IPS-11a (cell line): ENCODE measurements around the gene NCAPD3.

Experiments
- H3K4me3 ChIP-seq: one replicate; pipeline ENCODE4 v1.5.1; 2013; ENCODE audit warnings: low read depth, low read length, control low read depth

NCAPD3 gene

DNA sequence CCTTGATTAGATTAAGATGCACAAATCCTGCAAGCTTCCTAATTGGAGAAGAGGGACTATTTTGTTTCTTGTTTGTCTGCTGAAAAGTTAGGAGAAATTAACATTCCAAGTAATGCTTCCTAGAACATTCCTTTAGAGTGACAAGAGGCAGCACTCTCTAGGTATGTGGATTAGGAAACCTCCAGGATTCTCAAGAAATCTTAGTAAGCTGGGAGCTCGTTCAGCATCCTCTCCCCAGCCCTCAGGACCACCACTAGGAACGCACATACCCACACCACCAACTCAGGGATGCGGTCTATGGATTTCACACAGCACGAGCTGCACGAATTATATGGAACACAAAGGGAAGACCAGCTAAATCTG, 52.9 kb downstream of the NCAPD3 start:
- H3K4me3 ChIP-seq: no peak overlapping the region

DNA sequence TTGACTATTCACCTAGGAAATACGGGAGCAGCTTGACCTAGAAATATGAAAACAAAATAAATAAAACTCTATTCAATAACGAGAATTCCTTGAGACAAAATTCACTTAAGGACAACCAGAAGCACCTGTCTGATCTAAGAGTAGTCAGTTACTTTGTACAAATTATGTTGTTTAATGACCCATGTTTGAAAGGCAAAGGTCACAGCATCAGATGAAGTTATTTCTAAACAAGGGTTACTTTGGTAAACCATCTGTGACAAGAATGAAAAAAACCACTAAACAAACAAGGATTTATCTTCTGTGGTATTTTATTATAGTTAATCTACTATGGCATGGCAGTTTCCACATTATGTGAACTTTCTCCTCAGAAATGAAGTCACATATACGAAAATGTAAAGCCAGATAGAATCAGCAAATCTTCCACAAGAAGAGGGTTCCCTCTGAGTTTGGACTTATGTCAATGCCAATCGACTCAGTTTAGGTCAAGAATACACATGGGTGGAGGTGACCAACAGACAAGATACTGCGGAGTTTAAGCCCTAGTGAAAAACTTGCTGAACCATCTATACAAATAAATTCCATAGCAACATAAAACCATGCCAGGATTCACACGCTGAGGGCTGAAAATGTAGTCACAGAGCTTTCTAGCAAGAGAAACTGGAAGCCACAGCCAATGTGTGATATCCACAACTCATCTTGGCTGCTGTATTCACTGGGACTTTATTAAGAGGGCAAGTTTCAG, 53.4 kb downstream of the NCAPD3 start:
- no peak overlapping the region for H3K4me3 ChIP-seq

DNA sequence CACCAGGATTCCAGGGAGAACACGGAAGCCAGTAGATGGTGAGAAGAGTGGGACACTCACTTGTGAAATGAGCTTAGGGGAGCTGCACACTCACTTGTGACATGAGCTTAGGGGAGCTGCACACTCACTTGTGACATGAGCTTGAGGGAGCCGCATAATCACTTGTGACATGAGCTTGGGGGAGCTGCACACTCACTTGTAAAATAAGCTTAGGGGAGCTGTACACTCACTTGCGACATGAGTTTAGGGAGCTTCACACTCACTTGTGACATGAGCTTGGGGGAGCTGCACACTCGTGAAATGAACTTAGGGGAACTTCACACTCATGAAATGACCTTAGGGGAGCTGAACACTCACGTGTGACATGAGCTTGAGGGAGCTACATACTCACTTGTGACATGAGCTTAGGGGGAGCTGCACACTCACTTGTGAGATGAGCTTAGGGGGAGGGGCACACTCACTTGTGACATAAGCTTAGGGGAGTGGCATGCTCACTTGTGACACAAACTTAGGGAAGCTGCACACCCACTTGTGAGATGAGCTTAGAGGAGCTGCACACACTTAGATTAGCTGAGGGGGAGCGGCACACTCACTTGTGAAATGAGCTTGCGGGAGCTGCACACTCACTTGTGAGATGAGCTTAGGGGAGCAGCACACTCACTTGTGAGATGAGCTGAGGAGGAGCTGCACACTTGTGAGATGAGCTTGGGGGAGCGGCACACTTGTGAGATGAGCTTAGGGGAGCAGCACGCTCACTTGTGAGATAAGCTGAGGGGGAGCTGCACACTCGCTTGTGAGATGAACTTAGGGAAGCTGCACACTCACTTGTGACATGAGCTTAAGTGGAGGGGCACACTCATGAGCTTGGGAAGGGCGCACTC, 59.0 kb downstream of the NCAPD3 start:
- no peak overlapping the region for H3K4me3 ChIP-seq

DNA sequence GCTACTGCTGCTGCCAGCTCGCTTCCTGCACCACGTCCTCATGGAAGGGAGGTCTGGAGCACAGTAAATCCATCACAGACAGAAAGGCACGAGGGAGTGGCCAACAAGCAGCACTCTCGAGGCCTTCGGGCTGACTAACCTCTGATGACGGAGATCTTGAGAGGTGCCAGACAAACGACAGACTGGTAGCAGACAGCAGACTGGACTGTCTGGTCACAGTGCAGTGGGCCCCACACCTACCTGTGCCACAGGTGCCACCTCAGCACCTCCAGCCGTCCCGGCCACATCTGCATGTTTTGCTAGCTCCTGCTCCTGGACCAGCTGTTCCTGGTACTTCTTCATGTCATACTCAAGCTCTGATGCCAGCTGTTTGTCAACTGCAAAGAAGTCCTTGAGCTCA, 64.1 kb downstream of the NCAPD3 start:
- no peak overlapping the region for H3K4me3 ChIP-seq

DNA sequence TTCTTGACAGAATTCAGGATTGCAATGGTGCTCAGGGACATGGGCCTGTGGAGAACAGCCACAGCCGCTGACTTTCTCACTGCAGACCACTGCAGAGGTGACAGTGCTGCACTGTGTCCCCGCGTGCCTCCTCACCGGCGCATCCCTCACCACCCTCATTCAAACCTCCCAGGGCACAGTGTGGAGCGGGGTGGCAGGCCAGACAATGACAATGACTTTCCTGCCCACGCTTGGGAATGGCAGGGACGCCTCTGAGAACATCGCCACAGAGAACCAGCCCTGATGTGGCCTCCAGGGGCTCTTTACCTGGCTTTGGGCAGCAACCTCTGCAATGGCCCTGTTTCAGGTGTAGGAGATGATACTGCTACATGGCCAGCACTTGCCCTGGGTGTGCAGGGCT, 65.7 kb downstream of the NCAPD3 start:
- H3K4me3 ChIP-seq: no peak overlapping the region

DNA sequence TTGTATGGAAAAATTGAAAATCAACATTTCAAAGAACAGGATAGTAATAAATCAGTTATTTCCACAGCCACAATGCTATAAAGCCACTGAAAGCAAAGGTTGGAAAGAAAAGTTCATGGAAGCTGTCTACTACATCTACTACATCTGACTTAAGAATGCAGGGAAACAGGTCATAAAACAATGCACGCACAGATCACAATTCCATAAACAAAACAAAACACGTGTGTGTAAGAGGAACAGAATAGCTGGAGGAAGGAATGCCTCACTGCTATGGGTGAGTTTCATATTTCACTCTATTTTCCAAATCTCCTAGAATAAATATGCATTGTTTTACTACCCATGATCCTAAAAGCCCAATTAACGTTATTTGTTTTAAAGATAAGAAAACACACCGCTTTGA, 66.3 kb downstream of the NCAPD3 start:
- H3K4me3 ChIP-seq: no peak overlapping the region

DNA sequence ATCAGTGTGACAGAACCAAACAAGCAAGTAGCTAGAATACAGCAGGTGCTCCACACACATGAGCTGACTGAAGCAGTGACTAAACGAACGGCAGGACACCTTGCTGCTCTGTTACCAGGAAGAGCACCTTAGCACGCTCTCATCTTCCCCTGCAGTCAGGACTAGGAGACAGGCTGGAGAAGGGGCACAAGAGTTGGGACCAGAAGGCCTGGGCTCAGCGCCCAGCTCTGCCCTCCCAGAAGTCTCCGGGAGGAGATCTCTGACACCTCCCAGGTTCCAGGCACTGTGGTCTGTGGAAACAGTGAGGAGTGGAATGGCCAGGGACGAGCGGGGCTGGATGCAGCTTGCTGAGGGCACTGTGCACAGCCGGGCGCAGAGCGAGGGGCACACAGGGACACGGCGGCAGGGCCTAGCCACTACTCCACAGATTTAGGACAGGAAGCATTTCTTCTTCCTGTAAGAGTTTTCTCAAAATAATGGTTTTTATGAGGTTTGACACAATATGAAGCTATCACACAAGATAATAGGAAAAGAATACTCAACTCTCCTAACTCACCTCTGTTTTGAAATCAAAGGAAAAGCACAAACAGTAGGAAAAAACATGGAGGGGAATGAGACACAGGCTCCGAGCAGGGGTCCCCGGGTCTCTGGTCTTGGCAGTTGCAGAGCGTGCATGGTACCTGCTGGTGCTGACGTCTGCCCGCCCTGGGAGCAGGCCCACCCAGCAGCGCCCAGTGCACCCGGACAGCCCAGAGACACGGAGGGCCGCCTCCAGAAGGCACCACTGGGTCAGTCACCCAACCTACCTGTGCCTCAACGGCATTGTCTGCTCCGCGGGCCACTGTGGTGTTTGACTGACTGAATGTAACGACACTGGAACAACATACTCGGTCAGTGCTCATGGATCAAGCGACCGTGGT, 67.6 kb downstream of the NCAPD3 start:
- H3K4me3 ChIP-seq: no peak overlapping the region

DNA sequence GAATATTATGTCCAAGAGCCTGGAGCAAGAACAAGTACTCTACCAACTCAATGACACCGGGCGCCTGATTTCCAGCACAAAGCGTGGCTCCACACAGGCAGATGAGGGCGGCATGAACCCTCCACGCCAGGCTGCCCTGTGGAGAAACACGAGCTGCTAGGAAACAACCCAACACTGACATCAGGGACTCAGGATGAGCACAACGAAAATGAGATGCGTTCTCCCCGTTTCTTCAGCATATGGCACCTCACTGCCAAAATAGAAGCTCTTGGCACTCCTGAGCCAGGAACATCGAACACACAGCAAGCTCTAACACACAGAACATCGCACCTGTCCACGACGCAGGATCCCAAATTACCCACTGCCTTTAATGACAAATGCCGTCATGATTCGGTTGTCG, 68.3 kb downstream of the NCAPD3 start:
- no peak overlapping the region for H3K4me3 ChIP-seq

DNA sequence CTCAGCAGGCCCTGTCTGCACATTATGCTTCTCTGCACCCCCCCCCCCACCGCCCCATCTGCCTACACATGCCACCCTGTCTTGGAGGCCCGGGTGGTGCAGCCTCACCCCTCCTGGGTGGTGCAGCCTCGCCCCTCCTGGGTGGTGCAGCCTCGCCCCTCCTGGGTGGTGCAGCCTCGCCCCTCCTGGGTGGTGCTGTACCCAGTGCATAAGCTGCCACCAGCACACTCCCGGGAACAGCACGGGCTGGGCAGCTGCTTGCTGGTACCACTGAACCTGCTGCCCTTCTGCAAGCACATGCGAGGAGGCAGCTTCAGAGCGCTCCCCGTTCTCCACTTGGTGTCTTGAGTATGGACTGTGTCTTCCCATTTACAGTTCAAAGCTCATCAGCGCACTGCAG, 69.3 kb downstream of the NCAPD3 start:
- H3K4me3 ChIP-seq: no peak overlapping the region

DNA sequence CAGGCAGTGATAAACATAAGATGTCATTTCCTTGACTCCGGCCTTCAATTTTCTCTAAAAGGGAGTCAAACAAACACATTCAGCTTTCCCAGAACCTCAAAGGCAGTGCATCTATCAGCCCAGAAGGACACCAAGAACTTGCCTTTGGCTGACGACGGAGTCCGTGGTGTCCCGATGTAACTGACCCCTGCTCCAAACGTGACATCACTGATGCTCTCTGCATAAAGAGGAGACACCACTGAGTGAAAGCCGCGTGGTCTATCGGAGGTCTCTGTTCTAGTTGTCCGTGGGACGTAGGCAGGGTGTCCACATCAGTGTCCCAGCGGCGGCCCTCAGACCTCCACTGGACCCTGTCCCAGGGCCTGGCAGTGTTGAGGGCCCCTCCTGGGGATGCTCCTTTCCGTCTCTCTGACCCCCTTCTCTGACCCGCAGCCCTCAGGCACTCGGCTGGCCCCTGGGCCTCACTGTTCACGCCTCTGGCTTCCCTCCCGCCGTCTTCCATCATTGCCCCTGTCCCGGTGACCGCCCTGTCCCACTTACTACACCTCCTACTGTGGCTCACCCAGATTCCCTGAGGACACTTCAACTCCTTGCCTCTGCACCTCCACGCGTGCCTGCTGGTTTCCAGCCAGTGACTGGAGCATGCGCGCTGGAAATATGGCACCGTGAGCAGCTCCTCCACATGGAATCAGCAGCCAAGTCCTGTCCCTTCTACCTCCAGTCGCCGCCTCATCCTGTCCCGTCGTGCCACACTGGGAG, 70.4 kb downstream of the NCAPD3 start:
- H3K4me3 ChIP-seq: no peak overlapping the region

DNA sequence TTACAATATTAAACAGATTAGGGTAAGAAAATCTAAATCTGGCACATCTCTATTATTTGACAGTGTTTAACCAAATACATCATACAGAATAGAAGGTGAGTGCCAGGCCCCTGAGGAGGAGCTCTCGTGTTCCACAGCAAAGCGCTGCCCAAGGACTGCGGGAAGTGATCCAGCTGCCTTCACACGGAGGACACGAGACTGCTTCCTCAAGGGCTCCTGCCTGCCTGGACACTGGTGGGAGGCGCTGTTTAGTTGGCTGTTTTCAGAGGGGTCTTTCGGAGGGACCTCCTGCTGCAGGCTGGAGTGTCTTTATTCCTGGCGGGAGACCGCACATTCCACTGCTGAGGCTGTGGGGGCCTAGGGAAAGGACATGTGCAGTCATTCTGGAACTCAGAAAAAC, 71.1 kb downstream of the NCAPD3 start:
- H3K4me3 ChIP-seq: no peak overlapping the region

DNA sequence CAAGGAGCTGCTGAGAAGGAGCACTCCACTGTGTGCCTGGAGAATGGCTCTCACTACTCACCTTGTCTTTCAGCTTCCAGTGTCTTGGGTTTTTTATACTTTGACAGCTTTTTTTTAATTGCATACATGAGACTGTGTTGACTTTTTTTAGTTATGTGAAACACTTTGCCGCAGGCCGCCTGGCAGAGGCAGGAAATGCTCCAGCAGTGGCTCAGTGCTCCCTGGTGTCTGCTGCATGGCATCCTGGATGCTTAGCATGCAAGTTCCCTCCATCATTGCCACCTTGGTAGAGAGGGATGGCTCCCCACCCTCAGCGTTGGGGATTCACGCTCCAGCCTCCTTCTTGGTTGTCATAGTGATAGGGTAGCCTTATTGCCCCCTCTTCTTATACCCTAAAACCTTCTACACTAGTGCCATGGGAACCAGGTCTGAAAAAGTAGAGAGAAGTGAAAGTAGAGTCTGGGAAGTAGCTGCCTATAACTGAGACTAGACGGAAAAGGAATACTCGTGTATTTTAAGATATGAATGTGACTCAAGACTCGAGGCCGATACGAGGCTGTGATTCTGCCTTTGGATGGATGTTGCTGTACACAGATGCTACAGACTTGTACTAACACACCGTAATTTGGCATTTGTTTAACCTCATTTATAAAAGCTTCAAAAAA, 72.6 kb downstream of the NCAPD3 start:
- H3K4me3 ChIP-seq: no peak overlapping the region

DNA sequence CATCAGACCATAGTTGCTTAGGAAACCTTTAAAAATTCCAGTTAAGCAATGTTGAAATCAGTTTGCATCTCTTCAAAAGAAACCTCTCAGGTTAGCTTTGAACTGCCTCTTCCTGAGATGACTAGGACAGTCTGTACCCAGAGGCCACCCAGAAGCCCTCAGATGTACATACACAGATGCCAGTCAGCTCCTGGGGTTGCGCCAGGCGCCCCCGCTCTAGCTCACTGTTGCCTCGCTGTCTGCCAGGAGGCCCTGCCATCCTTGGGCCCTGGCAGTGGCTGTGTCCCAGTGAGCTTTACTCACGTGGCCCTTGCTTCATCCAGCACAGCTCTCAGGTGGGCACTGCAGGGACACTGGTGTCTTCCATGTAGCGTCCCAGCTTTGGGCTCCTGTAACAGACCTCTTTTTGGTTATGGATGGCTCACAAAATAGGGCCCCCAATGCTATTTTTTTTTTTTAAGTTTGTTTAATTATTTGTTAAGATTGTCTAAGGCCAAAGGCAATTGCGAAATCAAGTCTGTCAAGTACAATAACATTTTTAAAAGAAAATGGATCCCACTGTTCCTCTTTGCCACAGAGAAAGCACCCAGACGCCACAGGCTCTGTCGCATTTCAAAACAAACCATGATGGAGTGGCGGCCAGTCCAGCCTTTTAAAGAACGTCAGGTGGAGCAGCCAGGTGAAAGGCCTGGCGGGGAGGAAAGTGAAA, 73.4 kb downstream of the NCAPD3 start:
- no peak overlapping the region for H3K4me3 ChIP-seq

DNA sequence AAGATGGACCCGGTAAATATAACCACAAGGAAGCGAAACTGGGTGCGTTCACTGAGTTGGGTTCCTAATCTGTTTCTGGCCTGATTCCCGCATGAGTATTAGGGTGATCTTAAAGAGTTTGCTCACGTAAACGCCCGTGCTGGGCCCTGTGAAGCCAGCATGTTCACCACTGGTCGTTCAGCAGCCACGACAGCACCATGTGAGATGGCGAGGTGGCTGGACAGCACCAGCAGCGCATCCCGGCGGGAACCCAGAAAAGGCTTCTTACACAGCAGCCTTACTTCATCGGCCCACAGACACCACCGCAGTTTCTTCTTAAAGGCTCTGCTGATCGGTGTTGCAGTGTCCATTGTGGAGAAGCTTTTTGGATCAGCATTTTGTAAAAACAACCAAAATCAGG, 74.4 kb downstream of the NCAPD3 start:
- no peak overlapping the region for H3K4me3 ChIP-seq

DNA sequence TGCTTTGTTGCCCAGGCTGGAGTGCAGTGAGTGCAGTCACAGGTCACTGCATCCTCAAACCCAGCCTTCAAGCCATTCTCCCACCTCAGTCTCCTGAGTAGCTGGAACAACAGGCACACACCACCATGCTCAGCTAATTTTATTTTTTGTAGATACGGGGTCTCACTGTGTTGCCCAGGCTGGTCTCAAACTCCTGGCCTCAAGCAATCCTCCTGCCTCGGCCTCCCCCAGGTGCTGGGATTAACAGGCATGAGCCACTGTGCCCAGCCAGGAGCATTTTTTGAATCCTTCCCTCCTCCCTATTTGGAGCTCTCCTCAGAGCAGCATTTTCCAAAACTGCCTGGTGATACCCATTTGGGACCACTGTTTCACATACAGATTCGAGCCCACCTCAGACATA, 77.2 kb downstream of the NCAPD3 start:
- no peak overlapping the region for H3K4me3 ChIP-seq

DNA sequence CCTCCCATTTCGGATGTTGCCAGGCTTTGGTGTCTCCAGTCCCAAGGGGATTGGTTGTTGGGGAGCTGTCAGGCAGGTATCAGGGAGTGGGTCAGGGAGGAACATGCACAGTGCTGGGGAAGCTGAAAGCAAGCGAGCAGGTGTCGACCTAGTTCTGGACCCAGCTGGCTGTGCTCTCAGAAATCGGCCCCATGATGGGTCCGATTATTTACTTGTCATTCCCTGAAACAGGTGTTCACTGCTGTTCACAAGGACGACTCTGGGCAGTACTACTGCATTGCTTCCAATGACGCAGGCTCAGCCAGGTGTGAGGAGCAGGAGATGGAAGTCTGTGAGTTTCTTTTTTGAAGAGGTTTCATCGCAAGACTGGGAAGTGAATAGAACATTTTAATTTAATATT, 78.1 kb downstream of the NCAPD3 start:
- no peak overlapping the region for H3K4me3 ChIP-seq

DNA sequence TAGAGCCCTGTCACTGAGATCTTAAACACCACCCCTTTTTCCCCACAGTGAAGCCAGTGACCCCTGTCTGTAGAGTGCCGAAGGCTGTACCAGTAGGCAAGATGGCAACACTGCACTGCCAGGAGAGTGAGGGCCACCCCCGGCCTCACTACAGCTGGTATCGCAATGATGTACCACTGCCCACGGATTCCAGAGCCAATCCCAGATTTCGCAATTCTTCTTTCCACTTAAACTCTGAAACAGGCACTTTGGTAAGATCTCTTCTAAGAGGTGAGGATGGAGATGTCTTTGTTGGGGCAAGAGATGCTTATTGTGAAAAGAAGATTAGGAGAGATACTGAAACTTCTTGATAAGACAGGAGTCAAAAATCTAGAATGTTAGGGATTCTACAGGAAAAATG, 79.0 kb downstream of the NCAPD3 start:
- H3K4me3 ChIP-seq: no peak overlapping the region

DNA sequence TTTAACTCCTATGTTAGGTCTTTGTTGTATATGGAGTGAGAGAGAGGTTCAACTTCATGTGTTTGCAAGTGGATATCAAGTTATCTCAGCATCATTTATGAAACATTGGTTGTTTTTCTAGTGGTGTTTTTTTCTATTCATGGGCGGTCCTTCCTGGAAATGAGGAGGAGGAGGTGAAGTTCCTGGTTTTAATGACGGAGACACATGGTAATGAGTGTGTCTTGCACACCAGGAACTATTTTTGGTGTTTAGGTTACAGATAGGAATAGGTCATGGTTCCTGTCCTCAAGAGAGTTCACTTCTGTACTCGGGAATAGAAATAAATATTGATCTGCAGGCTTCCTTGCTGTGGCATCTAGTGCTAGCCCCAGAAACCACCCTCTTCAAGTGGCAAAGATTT, 80.0 kb downstream of the NCAPD3 start:
- H3K4me3 ChIP-seq: no peak overlapping the region

DNA sequence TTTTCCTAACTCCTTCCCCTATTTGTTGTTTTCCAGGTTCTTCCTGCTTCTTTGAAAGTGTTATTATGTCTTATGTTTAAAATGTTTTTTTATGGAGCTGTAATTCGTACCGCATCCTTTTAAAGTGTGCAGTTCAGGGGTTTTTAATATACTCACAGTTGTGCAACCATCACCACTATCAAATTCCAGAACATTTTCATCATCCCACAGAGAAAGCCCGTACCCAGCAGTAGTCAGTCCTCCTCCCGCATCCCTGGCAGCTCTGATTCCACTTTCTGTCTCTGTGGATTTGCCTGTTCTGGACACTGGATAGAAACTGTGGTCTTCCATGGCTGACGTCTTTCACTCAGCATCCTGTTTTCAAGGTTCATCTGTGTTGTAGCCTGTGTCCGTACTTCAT, 81.2 kb downstream of the NCAPD3 start:
- H3K4me3 ChIP-seq: no peak overlapping the region
